Osteoblast (primary cell): Measurements from ENCODE around the gene TRPC4. TPM values are rescaled to one million over a fixed set of nuclear protein-coding genes. Genes with fewer than 3 reads are reported as not detected.

Source experiments
- DNase-seq: peaks from one replicate; pipeline ENCODE4 v3.0.0; 2011; ENCODE audit warnings: low spot score, mixed read lengths; ENCODE audit not compliant: insufficient read length; ENCODE audit errors: missing footprints
- H2AFZ ChIP-seq: 2 replicates; pipeline ENCODE4 v1.6.0; 2011; ENCODE audit warnings: mild to moderate bottlenecking, low read length
- H3K27ac ChIP-seq: 2 replicates; pipeline ENCODE4 v1.5.1; 2011; ENCODE audit warnings: mild to moderate bottlenecking, low read depth, low read length, moderate library complexity
- H3K27me3 ChIP-seq: 2 replicates; pipeline ENCODE4 v1.6.0; 2012; ENCODE audit warnings: mild to moderate bottlenecking, control low read depth, inconsistent platforms, low read length, moderate library complexity; ENCODE audit not compliant: insufficient read depth
- H3K36me3 ChIP-seq: 2 replicates; pipeline ENCODE4 v1.5.1; 2011; ENCODE audit warnings: mild to moderate bottlenecking, low read length, control low read depth, moderate library complexity; ENCODE audit not compliant: insufficient read depth
- H3K4me1 ChIP-seq: 2 replicates; pipeline ENCODE4 v1.5.1; 2011; ENCODE audit warnings: mild to moderate bottlenecking, low read length, control low read depth, moderate library complexity; ENCODE audit not compliant: insufficient read depth
- H3K4me2 ChIP-seq: 2 replicates; pipeline ENCODE4 v1.6.0; 2011; ENCODE audit warnings: mild to moderate bottlenecking, low read length; ENCODE audit not compliant: insufficient read depth
- H3K4me3 ChIP-seq: fragments of 200-600 bp; sonication (generic); 3 replicates; pipeline ENCODE4 v1.5.1; 2012; ENCODE audit warnings: mild to moderate bottlenecking, low read length, inconsistent platforms; ENCODE audit not compliant: insufficient read depth
- H3K79me2 ChIP-seq: 2 replicates; pipeline ENCODE4 v1.6.0; 2012; ENCODE audit warnings: mild to moderate bottlenecking, low read length, control low read depth, inconsistent platforms; ENCODE audit not compliant: insufficient read depth
- H3K9me3 ChIP-seq: 2 replicates; pipeline ENCODE4 v1.5.1; 2011; ENCODE audit warnings: low read depth, low read length, control low read depth
- H4K20me1 ChIP-seq: 2 replicates; pipeline ENCODE4 v1.6.0; 2012; ENCODE audit warnings: mild to moderate bottlenecking, low read length, control low read depth; ENCODE audit not compliant: insufficient read depth
- CTCF ChIP-seq: IDR thresholded peaks from 2 replicates; pipeline ENCODE4 v1.5.1; 2011; ENCODE audit warnings: mild to moderate bottlenecking, low read depth, low read length, moderate library complexity; ENCODE audit errors: extremely low read depth
- total RNA-seq: library from RNA; depleted of rRNA; stranded (reverse); fragments of >200 nt; gene quantifications from 2 replicates; pipeline ENCODE4 v1.2.3, GENCODE V29; 2012

The TRPC4 gene
- total RNA-seq, 1 donor, result 9.8 TPM

- Histone ChIP-seq H3K9me3 (peaks cover 5% of the 10 kb centered on the region), H3K4me1 (peaks cover 7% of the 10 kb centered on the region), H3K27me3 (no peaks in the 10 kb centered on the region), H4K20me1 (no peaks in the 10 kb centered on the region), H3K79me2 (no peaks in the 10 kb centered on the region), H3K27ac (no peak overlapping the region), H3K4me3 (no peak overlapping the region), H2AFZ (no peak overlapping the region), H3K4me2 (no peak overlapping the region), H3K36me3 (no peaks in the 10 kb centered on the region)
- TF ChIP-seq CTCF, result no peak
- DNase-seq, result no peak
Observed at GRCh38 chr13:37910790-37911189, 41.2 kb upstream of the TRPC4 start.

DNA sequence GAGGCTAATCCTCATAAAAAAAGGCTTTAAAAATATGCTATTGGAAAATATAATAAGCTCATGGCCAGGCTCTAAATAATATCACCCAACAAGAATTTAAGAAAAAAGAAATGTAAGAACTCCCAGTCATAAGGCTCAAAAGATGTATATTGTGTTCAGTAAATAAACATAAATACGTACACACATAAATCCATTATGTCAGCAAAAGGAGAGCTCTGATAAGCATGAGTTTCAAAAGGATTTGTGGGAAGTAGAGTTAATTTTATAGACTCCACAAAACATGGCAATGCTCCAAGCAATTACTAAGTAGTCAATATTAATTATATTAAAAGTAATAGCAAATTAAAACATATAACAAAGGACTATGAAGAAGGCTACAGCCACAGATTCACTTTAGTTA, 37.3 kb upstream of the TRPC4 start:
- H3K4me1 ChIP-seq, result peaks cover 14% of the 10 kb centered on the region
- TF ChIP-seq CTCF, result no peak
- no peaks in the 10 kb centered on the region for H3K9me3 ChIP-seq
- no peaks in the 10 kb centered on the region for H4K20me1 ChIP-seq
- H3K4me3 ChIP-seq, result no peak overlapping the region
- H3K4me2 ChIP-seq, result no peak overlapping the region
- no peak overlapping the region for H3K27ac ChIP-seq
- no peaks in the 10 kb centered on the region for H3K36me3 ChIP-seq
- no peak for DNase-seq
- no peak overlapping the region for H2AFZ ChIP-seq
- H3K79me2 ChIP-seq, result no peaks in the 10 kb centered on the region
- H3K27me3 ChIP-seq, result no peaks in the 10 kb centered on the region

- Histone ChIP-seq H3K27ac (no peak overlapping the region), H3K9me3 (no peaks in the 10 kb centered on the region), H3K79me2 (no peaks in the 10 kb centered on the region), H3K36me3 (no peaks in the 10 kb centered on the region), H3K27me3 (no peaks in the 10 kb centered on the region), H3K4me1 (peaks cover 14% of the 10 kb centered on the region), H4K20me1 (no peaks in the 10 kb centered on the region), H3K4me2 (peak overlapping the region; percentile 64), H3K4me3 (no peak overlapping the region), H2AFZ (peak overlapping the region; percentile 11)
- no peak for TF ChIP-seq CTCF
- DNase-seq, result no peak
Observed at GRCh38 chr13:37905736-37906135, 36.2 kb upstream of the TRPC4 start.

GRCh38 chr13:37899753-37900152, 30.2 kb upstream of the TRPC4 start:
- H3K27ac ChIP-seq, result no peak overlapping the region
- no peaks in the 10 kb centered on the region for H3K9me3 ChIP-seq
- H3K4me2 ChIP-seq, result no peak overlapping the region
- no peaks in the 10 kb centered on the region for H4K20me1 ChIP-seq
- H2AFZ ChIP-seq, result peak overlapping the region; percentile 4
- H3K27me3 ChIP-seq, result no peaks in the 10 kb centered on the region
- no peak for TF ChIP-seq CTCF
- no peaks in the 10 kb centered on the region for H3K36me3 ChIP-seq
- no peak for DNase-seq
- H3K79me2 ChIP-seq, result no peaks in the 10 kb centered on the region
- no peak overlapping the region for H3K4me3 ChIP-seq
- no peaks in the 10 kb centered on the region for H3K4me1 ChIP-seq
